OCI-LY3 (cell line): ENCODE measurements around the gene SLC25A43.

Source experiments
- CTCF ChIP-seq: fragments of 200-600, 300-600 bp; sonication (generic); IDR thresholded peaks from 2 replicates; pipeline ENCODE4 v1.5.1; 2014; ENCODE audit warnings: antibody characterized with exemption, low read length, low read depth
- EZH2phosphoT487 ChIP-seq: fragments of 200-600 bp; shearing (Covaris generic); IDR thresholded peaks from 2 replicates; pipeline ENCODE4 v1.6.1; 2018; ENCODE audit warnings: antibody characterized with exemption, mixed run types, low read depth

DNA sequence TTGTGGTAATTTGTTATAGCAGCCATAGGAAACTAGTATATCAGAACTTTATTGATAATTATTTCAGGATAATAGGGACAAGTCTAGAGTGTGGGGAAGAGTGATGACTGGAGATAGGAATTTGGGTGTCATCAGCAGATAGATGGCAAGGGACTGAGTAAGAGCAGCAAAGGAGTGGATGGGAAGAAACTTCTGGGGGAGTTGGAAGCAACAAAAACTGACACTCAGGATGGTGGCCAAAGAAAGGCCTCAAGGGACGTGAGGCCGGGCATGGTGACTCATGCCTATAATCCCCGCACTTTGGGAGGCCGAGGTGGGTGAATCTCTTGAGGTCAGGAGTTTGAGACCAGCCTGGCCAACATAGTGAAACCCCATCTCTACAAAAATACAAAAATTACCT is 60.0 kb downstream of the SLC25A43 start:
- no peak for TF ChIP-seq CTCF
- TF ChIP-seq EZH2phosphoT487, result no peak
